Fibroblast of lung (primary cell): Measurements from ENCODE around the gene IREB2. TPM values are rescaled to one million over a fixed set of nuclear protein-coding genes. Genes with fewer than 3 reads are reported as not detected.
"Not testable (repeated sequence)": the region's sequence is repeated elsewhere in the genome, so short reads cannot be mapped to it uniquely, and the experiment has no call there.

Experiments
- DNase-seq, 2 donors: peaks; one replicate each; pipeline versions ENCODE4 v3.0.0 to v3.0.0-alpha.2; 2010; ENCODE audit warnings: low read depth in 2 of 2
- H2AFZ ChIP-seq: 2 replicates; pipeline ENCODE4 v1.5.1; 2012; ENCODE audit warnings: low read length, control low read depth, inconsistent platforms
- H3K27ac ChIP-seq: 2 replicates; pipeline ENCODE4 v1.5.1; 2011; ENCODE audit warnings: low read length, control low read depth; ENCODE audit not compliant: insufficient read depth
- H3K27me3 ChIP-seq: 2 replicates; pipeline ENCODE4 v1.5.1; 2011; ENCODE audit warnings: mild to moderate bottlenecking, low read length; ENCODE audit not compliant: control insufficient read depth, insufficient read depth
- H3K36me3 ChIP-seq: 2 replicates; pipeline ENCODE4 v1.5.1; 2011; ENCODE audit warnings: low read length; ENCODE audit not compliant: control insufficient read depth, insufficient read depth
- H3K4me1 ChIP-seq: 2 replicates; pipeline ENCODE4 v1.5.1; 2011; ENCODE audit warnings: low read length; ENCODE audit not compliant: control insufficient read depth, insufficient read depth; ENCODE audit errors: extremely low read depth
- H3K4me2 ChIP-seq: 2 replicates; pipeline ENCODE4 v1.5.1; 2011; ENCODE audit warnings: low read length, control low read depth; ENCODE audit not compliant: insufficient read depth; ENCODE audit errors: extremely low read depth
- H3K4me3 ChIP-seq, 4 experiments: fragments of 200-600 bp in 1 of 4; sonication (generic) in 1 of 4; replicated peaks in 1 of 4; 2 replicates each; pipeline ENCODE4 v1.5.1; 2011 to 2016; ENCODE audit warnings: low read length in 4 of 4, low read depth in 3 of 4, mild to moderate bottlenecking in 3 of 4, control low read depth in 2 of 4, inconsistent platforms in 1 of 4, mixed read lengths in 1 of 4; ENCODE audit not compliant: insufficient read depth in 1 of 4; ENCODE audit errors: control extremely low read depth in 1 of 4
- H3K79me2 ChIP-seq: 2 replicates; pipeline ENCODE4 v1.5.1; 2012; ENCODE audit warnings: mild to moderate bottlenecking, low read length, inconsistent platforms; ENCODE audit not compliant: control insufficient read depth, insufficient read depth
- H3K9ac ChIP-seq: 2 replicates; pipeline ENCODE4 v1.5.1; 2011; ENCODE audit warnings: mild to moderate bottlenecking, low read length, control low read depth; ENCODE audit not compliant: insufficient read depth
- H3K9me3 ChIP-seq: 2 replicates; pipeline ENCODE4 v1.5.1; 2012; ENCODE audit warnings: low read depth, low read length; ENCODE audit not compliant: control insufficient read depth, insufficient read depth
- H4K20me1 ChIP-seq: 2 replicates; pipeline ENCODE4 v1.5.1; 2011; ENCODE audit warnings: low read length; ENCODE audit not compliant: control insufficient read depth, insufficient read depth; ENCODE audit errors: extremely low read depth
- CTCF ChIP-seq, 2 donors: IDR thresholded peaks in 1 of 2; conservative IDR thresholded peaks in 1 of 2; 1 replicate in 1 of 2; 2 replicates in 1 of 2; pipeline ENCODE4 v1.5.1; 2011 to 2012; ENCODE audit warnings: low read length in 2 of 2, control low read depth in 1 of 2, inconsistent platforms in 1 of 2, low read depth in 1 of 2, mild to moderate bottlenecking in 1 of 2
- EZH2 ChIP-seq: IDR thresholded peaks from 2 replicates; pipeline ENCODE4 v1.5.1; 2012; ENCODE audit warnings: low read length, control low read depth, mild to moderate bottlenecking; ENCODE audit errors: missing control alignments
- polyA plus RNA-seq, 2 donors: library from polyadenylated mRNA; depleted of rRNA in 1 of 2; stranded (reverse) in 1 of 2; unstranded in 1 of 2; fragments of >200 nt; gene quantifications; 2 replicates each; pipeline ENCODE4 v1.2.1, GENCODE V29; 2011 to 2012; ENCODE audit warnings: missing spikeins in 1 of 2
- total RNA-seq: library from RNA; depleted of rRNA; stranded (reverse); fragments of >200 nt; gene quantifications from 2 replicates; pipeline ENCODE4 v1.2.1, GENCODE V29; 2014

The IREB2 gene
- total and polyA plus RNA-seq, 2 donors (not counting 1 experiment from before 2014, with no cell fraction given), result 20.3 to 30.6 TPM

- Histone ChIP-seq H3K27ac (no peak overlapping the region), H3K79me2 (no peaks in the 10 kb centered on the region), H3K4me2 (no peak overlapping the region), H2AFZ (no peak overlapping the region), H3K9ac (no peak overlapping the region), H4K20me1 (no peaks in the 10 kb centered on the region), H3K27me3 (peaks cover 15% of the 10 kb centered on the region), H3K4me1 (no peaks in the 10 kb centered on the region), H3K36me3 (no peaks in the 10 kb centered on the region), H3K9me3 (no peaks in the 10 kb centered on the region), H3K4me3 (no peak overlapping the region)
- DNase-seq, result no peak
- TF ChIP-seq EZH2 (no peak), CTCF (conservative IDR thresholded peaks at IDR 0.05 in 1 of 2, IDR thresholded peaks at IDR 0.05 in 1 of 2; ENCODE audit: low read depth in 1 of 2, low read length in 2 of 2) (no peak)
Measured at GRCh38 chr15:78404125-78404524, 33.9 kb upstream of the IREB2 start.

- not testable (repeated sequence) for DNase-seq, H3K9ac ChIP-seq, H3K4me3 ChIP-seq, H3K4me1 ChIP-seq, H3K79me2 ChIP-seq, H3K4me2 ChIP-seq, H2AFZ ChIP-seq, H4K20me1 ChIP-seq, H3K27me3 ChIP-seq, H3K36me3 ChIP-seq, H3K27ac ChIP-seq, H3K9me3 ChIP-seq
Measured at GRCh38 chr15:78404796-78405195, 33.2 kb upstream of the IREB2 start.

GRCh38 chr15:78405336-78405924 lies 32.6 kb upstream of the IREB2 start:
- TF ChIP-seq EZH2 (no peak), CTCF (conservative IDR thresholded peaks at IDR 0.05 in 1 of 2, IDR thresholded peaks at IDR 0.05 in 1 of 2; ENCODE audit: low read depth in 1 of 2, low read length in 2 of 2) (no peak)
- Histone ChIP-seq H3K36me3 (no peaks in the 10 kb centered on the region), H4K20me1 (no peaks in the 10 kb centered on the region), H3K4me3 (no peak overlapping the region), H3K27ac (no peak overlapping the region), H3K4me1 (no peaks in the 10 kb centered on the region), H3K27me3 (peaks cover 9% of the 10 kb centered on the region), H3K9ac (no peak overlapping the region), H3K9me3 (no peaks in the 10 kb centered on the region), H3K4me2 (no peak overlapping the region), H3K79me2 (no peaks in the 10 kb centered on the region), H2AFZ (no peak overlapping the region)
- no peak for DNase-seq
